Osteoblast (primary cell): ENCODE data around the gene NOS1AP. TPM values are rescaled to one million over a fixed set of nuclear protein-coding genes. Genes with fewer than 3 reads are reported as not detected.

ENCODE experiments used
- DNase-seq: peaks from one replicate; pipeline ENCODE4 v3.0.0; 2011; ENCODE audit warnings: low spot score, mixed read lengths; ENCODE audit not compliant: insufficient read length; ENCODE audit errors: missing footprints
- H2AFZ ChIP-seq: 2 replicates; pipeline ENCODE4 v1.6.0; 2011; ENCODE audit warnings: mild to moderate bottlenecking, low read length
- H3K27ac ChIP-seq: 2 replicates; pipeline ENCODE4 v1.5.1; 2011; ENCODE audit warnings: mild to moderate bottlenecking, low read depth, low read length, moderate library complexity
- H3K27me3 ChIP-seq: 2 replicates; pipeline ENCODE4 v1.6.0; 2012; ENCODE audit warnings: mild to moderate bottlenecking, control low read depth, inconsistent platforms, low read length, moderate library complexity; ENCODE audit not compliant: insufficient read depth
- H3K36me3 ChIP-seq: 2 replicates; pipeline ENCODE4 v1.5.1; 2011; ENCODE audit warnings: mild to moderate bottlenecking, low read length, control low read depth, moderate library complexity; ENCODE audit not compliant: insufficient read depth
- H3K4me1 ChIP-seq: 2 replicates; pipeline ENCODE4 v1.5.1; 2011; ENCODE audit warnings: mild to moderate bottlenecking, low read length, control low read depth, moderate library complexity; ENCODE audit not compliant: insufficient read depth
- H3K4me2 ChIP-seq: 2 replicates; pipeline ENCODE4 v1.6.0; 2011; ENCODE audit warnings: mild to moderate bottlenecking, low read length; ENCODE audit not compliant: insufficient read depth
- H3K4me3 ChIP-seq: fragments of 200-600 bp; sonication (generic); 3 replicates; pipeline ENCODE4 v1.5.1; 2012; ENCODE audit warnings: mild to moderate bottlenecking, low read length, inconsistent platforms; ENCODE audit not compliant: insufficient read depth
- H3K79me2 ChIP-seq: 2 replicates; pipeline ENCODE4 v1.6.0; 2012; ENCODE audit warnings: mild to moderate bottlenecking, low read length, control low read depth, inconsistent platforms; ENCODE audit not compliant: insufficient read depth
- H3K9me3 ChIP-seq: 2 replicates; pipeline ENCODE4 v1.5.1; 2011; ENCODE audit warnings: low read depth, low read length, control low read depth
- H4K20me1 ChIP-seq: 2 replicates; pipeline ENCODE4 v1.6.0; 2012; ENCODE audit warnings: mild to moderate bottlenecking, low read length, control low read depth; ENCODE audit not compliant: insufficient read depth
- total RNA-seq: library from RNA; depleted of rRNA; stranded (reverse); fragments of >200 nt; gene quantifications from 2 replicates; pipeline ENCODE4 v1.2.3, GENCODE V29; 2012
- TF ChIP-seq, protein P1 (sequence below): IDR thresholded peaks from 2 replicates; pipeline ENCODE4 v1.5.1; 2011; ENCODE audit warnings: mild to moderate bottlenecking, low read depth, low read length, moderate library complexity; ENCODE audit errors: extremely low read depth

Gene NOS1AP
- total RNA-seq, 1 donor, result not detected

- H3K9me3 ChIP-seq, result no peaks in the 10 kb centered on the region
- no peak for DNase-seq
- H3K4me3 ChIP-seq, result no peak overlapping the region
- TF ChIP-seq, protein P1, sequence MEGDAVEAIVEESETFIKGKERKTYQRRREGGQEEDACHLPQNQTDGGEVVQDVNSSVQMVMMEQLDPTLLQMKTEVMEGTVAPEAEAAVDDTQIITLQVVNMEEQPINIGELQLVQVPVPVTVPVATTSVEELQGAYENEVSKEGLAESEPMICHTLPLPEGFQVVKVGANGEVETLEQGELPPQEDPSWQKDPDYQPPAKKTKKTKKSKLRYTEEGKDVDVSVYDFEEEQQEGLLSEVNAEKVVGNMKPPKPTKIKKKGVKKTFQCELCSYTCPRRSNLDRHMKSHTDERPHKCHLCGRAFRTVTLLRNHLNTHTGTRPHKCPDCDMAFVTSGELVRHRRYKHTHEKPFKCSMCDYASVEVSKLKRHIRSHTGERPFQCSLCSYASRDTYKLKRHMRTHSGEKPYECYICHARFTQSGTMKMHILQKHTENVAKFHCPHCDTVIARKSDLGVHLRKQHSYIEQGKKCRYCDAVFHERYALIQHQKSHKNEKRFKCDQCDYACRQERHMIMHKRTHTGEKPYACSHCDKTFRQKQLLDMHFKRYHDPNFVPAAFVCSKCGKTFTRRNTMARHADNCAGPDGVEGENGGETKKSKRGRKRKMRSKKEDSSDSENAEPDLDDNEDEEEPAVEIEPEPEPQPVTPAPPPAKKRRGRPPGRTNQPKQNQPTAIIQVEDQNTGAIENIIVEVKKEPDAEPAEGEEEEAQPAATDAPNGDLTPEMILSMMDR, result no peak
- no peaks in the 10 kb centered on the region for H4K20me1 ChIP-seq
- H3K4me2 ChIP-seq, result no peak overlapping the region
- H3K36me3 ChIP-seq, result no peaks in the 10 kb centered on the region
- H3K4me1 ChIP-seq, result no peaks in the 10 kb centered on the region
- H3K79me2 ChIP-seq, result no peaks in the 10 kb centered on the region
- H3K27ac ChIP-seq, result no peak overlapping the region
- H2AFZ ChIP-seq, result no peak overlapping the region
- H3K27me3 ChIP-seq, result peaks cover 11% of the 10 kb centered on the region
Measured at GRCh38 chr1:162166917-162167615, 97.6 kb downstream of the NOS1AP start.

GRCh38 chr1:162168261-162168660, 98.8 kb downstream of the NOS1AP start:
- Histone ChIP-seq H3K79me2 (no peaks in the 10 kb centered on the region), H4K20me1 (no peaks in the 10 kb centered on the region), H2AFZ (no peak overlapping the region), H3K4me1 (no peaks in the 10 kb centered on the region), H3K36me3 (no peaks in the 10 kb centered on the region), H3K27me3 (peaks cover 7% of the 10 kb centered on the region), H3K4me2 (no peak overlapping the region), H3K27ac (no peak overlapping the region), H3K4me3 (no peak overlapping the region), H3K9me3 (no peaks in the 10 kb centered on the region)
- TF ChIP-seq, protein P1, result no peak
- no peak for DNase-seq

- Histone ChIP-seq H4K20me1 (no peaks in the 10 kb centered on the region), H3K27ac (no peak overlapping the region), H3K79me2 (no peaks in the 10 kb centered on the region), H3K27me3 (peaks cover 7% of the 10 kb centered on the region), H3K9me3 (no peaks in the 10 kb centered on the region), H3K4me3 (no peak overlapping the region), H2AFZ (no peak overlapping the region), H3K36me3 (no peaks in the 10 kb centered on the region), H3K4me2 (no peak overlapping the region), H3K4me1 (no peaks in the 10 kb centered on the region)
- no peak for DNase-seq
- TF ChIP-seq, protein P1, result no peak
Measured at GRCh38 chr1:162169031-162169790, 99.7 kb downstream of the NOS1AP start.

- Histone ChIP-seq H3K27ac (no peak overlapping the region), H3K9me3 (no peaks in the 10 kb centered on the region), H3K36me3 (no peaks in the 10 kb centered on the region), H3K4me3 (no peak overlapping the region), H3K4me2 (no peak overlapping the region), H3K27me3 (peaks cover 2% of the 10 kb centered on the region), H3K4me1 (no peaks in the 10 kb centered on the region), H2AFZ (no peak overlapping the region), H3K79me2 (no peaks in the 10 kb centered on the region), H4K20me1 (no peaks in the 10 kb centered on the region)
- no peak for DNase-seq
- TF ChIP-seq, protein P1, result no peak
Measured at GRCh38 chr1:162171111-162171510, 101.6 kb downstream of the NOS1AP start.
